ENCODE results near the gene CAMTA1. TPM values are rescaled to one million over a fixed set of nuclear protein-coding genes. Genes with fewer than 3 reads are reported as not detected.

Gene CAMTA1
- total RNA-seq, 1 experiment from 2014 or later, result 50.3 TPM

GRCh38 chr1:7348073-7348472 lies 562.8 kb downstream of the CAMTA1 start:
- Mint-ChIP-seq H3K36me3 (ENCODE audit: insufficient read depth, unreplicated experiment) (no peaks in the 10 kb centered on the region), H3K4me3 (ENCODE audit: low read depth, unreplicated experiment) (no peak overlapping the region)

GRCh38 chr1:7348580-7348979 lies 563.3 kb downstream of the CAMTA1 start:
- CTCF ChIA-PET, result no interaction called here
- Mint-ChIP-seq H3K36me3 (ENCODE audit: insufficient read depth, unreplicated experiment) (no peaks in the 10 kb centered on the region), H3K9me3 (ENCODE audit: low read depth, unreplicated experiment) (no peaks in the 10 kb centered on the region), H3K4me1 (ENCODE audit: low read depth, unreplicated experiment) (no peaks in the 10 kb centered on the region), H3K4me3 (ENCODE audit: low read depth, unreplicated experiment) (no peak overlapping the region), H3K27me3 (ENCODE audit: unreplicated experiment) (peaks cover 36% of the 10 kb centered on the region), H3K27ac (ENCODE audit: unreplicated experiment) (no peak overlapping the region)
- no peak for DNase-seq
- intact Hi-C loops (cut with micrococcal nuclease; ENCODE audit: unreplicated experiment), result no loop called here
- TF ChIP-seq CTCF (IDR thresholded peaks at IDR 0.05; ENCODE audit: unreplicated experiment), result no peak
- BruUV-seq (replicated peaks), result no TSS peak

More at GRCh38 chr1:7348073-7348472, 562.8 kb downstream of the CAMTA1 start:
- Mint-ChIP-seq H3K9me3 (ENCODE audit: low read depth, unreplicated experiment) (no peaks in the 10 kb centered on the region), H3K27ac (ENCODE audit: unreplicated experiment) (no peak overlapping the region), H3K4me1 (ENCODE audit: low read depth, unreplicated experiment) (no peaks in the 10 kb centered on the region), H3K27me3 (ENCODE audit: unreplicated experiment) (peaks cover 36% of the 10 kb centered on the region)
- no peak for DNase-seq
- CTCF ChIA-PET, result no interaction called here
- BruUV-seq (replicated peaks), result no TSS peak
- TF ChIP-seq CTCF (IDR thresholded peaks at IDR 0.05; ENCODE audit: unreplicated experiment), result no peak
- intact Hi-C loops (cut with micrococcal nuclease; ENCODE audit: unreplicated experiment), result no loop called here

GRCh38 chr1:7350804-7351203 lies 565.5 kb downstream of the CAMTA1 start:
- no peak overlapping the region for H3K4me3 Mint-ChIP-seq (ENCODE audit: low read depth, unreplicated experiment)
- H3K36me3 Mint-ChIP-seq (ENCODE audit: insufficient read depth, unreplicated experiment), result no peaks in the 10 kb centered on the region
- H3K27ac Mint-ChIP-seq (ENCODE audit: unreplicated experiment), result no peak overlapping the region
- H3K4me1 Mint-ChIP-seq (ENCODE audit: low read depth, unreplicated experiment), result no peaks in the 10 kb centered on the region
- DNase-seq, result no peak
- BruUV-seq (replicated peaks), result no TSS peak
- intact Hi-C loops (cut with micrococcal nuclease; ENCODE audit: unreplicated experiment), result no loop called here
- TF ChIP-seq CTCF (IDR thresholded peaks at IDR 0.05; ENCODE audit: unreplicated experiment), result no peak
- H3K9me3 Mint-ChIP-seq (ENCODE audit: low read depth, unreplicated experiment), result no peaks in the 10 kb centered on the region
- H3K27me3 Mint-ChIP-seq (ENCODE audit: unreplicated experiment), result peaks cover 36% of the 10 kb centered on the region
- CTCF ChIA-PET, result no interaction called here

GRCh38 chr1:7351649-7352048 lies 566.4 kb downstream of the CAMTA1 start:
- no peaks in the 10 kb centered on the region for H3K4me1 Mint-ChIP-seq (ENCODE audit: low read depth, unreplicated experiment)
- no peak for TF ChIP-seq CTCF (IDR thresholded peaks at IDR 0.05; ENCODE audit: unreplicated experiment)
- H3K9me3 Mint-ChIP-seq (ENCODE audit: low read depth, unreplicated experiment), result no peaks in the 10 kb centered on the region
- no peak overlapping the region for H3K4me3 Mint-ChIP-seq (ENCODE audit: low read depth, unreplicated experiment)
- intact Hi-C loops (cut with micrococcal nuclease; ENCODE audit: unreplicated experiment), result no loop called here
- H3K27ac Mint-ChIP-seq (ENCODE audit: unreplicated experiment), result no peak overlapping the region
- DNase-seq, result no peak
- H3K27me3 Mint-ChIP-seq (ENCODE audit: unreplicated experiment), result peaks cover 36% of the 10 kb centered on the region
- CTCF ChIA-PET, result no interaction called here
- no TSS peak for BruUV-seq (replicated peaks)
- H3K36me3 Mint-ChIP-seq (ENCODE audit: insufficient read depth, unreplicated experiment), result no peaks in the 10 kb centered on the region
